Measurements from ENCODE around the gene SPATA7.
"Not testable (repeated sequence)": the region's sequence is repeated elsewhere in the genome, so short reads cannot be mapped to it uniquely, and the experiment has no call there.

The SPATA7 gene

DNA sequence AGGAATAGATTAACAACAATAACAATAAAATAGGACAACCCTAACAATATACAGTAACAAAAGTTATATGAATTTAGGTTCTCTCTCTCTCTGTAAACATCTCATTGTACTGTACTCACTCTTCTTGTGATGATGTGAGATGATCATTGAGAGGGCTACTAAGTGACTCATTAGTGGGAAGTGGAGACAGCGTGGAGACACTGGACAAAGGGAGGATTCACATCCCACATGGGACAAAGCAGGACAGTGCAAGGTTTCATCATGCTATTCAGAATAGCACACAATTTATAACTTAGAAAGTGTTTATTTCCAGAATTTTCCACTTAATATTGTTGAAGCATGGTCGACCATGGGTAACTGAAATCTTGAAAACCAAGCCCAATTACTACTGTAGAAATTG lies 26.0 kb upstream of the SPATA7 start:
- H3K4me3 ChIP-seq, result no peak overlapping the region
- no peaks in the 10 kb centered on the region for H3K9me3 ChIP-seq (ENCODE audit: low read depth, low read length)
- no peak overlapping the region for H3K9ac ChIP-seq (ENCODE audit: insufficient read length)
- no peak for DNase-seq (ENCODE audit: low read depth, low spot score)
- H3K36me3 ChIP-seq (ENCODE audit: insufficient read depth, low read length), result no peaks in the 10 kb centered on the region
- TF ChIP-seq EZH2 (IDR thresholded peaks at IDR 0.05), result no peak
- no peak for TF ChIP-seq POLR2AphosphoS5 (IDR thresholded peaks at IDR 0.05; ENCODE audit: borderline replicate concordance, low read depth, low read length)
- TF ChIP-seq FOXP2 (optimal IDR thresholded peaks at IDR 0.05; ENCODE audit: control extremely low read depth, extremely low read length, insufficient read depth), result no peak
- H3K27ac ChIP-seq, result no peak overlapping the region

DNA sequence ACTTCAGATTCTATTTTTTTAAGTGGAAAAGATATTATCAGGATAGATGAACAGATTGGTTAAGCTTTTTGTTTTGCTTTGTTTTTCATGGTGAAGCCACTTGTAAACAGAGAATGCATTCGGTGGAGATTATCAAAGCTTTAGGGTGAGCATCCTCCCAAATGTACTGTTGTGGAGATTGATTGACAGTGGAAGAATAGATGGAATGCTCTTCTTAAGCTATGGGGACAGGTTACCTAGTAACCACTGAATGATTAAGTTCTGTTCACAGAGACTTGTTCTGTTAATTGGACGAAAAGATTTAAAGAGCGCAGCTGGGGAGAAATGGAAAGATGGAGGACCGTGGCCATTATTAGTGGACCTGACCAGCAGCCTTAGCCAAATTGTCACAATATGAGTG lies 21.8 kb upstream of the SPATA7 start:
- Histone ChIP-seq H3K9ac (ENCODE audit: insufficient read length) (no peak overlapping the region), H3K4me3 (no peak overlapping the region), H3K36me3 (ENCODE audit: insufficient read depth, low read length) (no peaks in the 10 kb centered on the region), H3K9me3 (ENCODE audit: low read depth, low read length) (no peaks in the 10 kb centered on the region), H3K27ac (no peak overlapping the region)
- no peak for TF ChIP-seq POLR2AphosphoS5 (IDR thresholded peaks at IDR 0.05; ENCODE audit: borderline replicate concordance, low read depth, low read length)
- no peak for TF ChIP-seq EZH2 (IDR thresholded peaks at IDR 0.05)
- TF ChIP-seq FOXP2 (optimal IDR thresholded peaks at IDR 0.05; ENCODE audit: control extremely low read depth, extremely low read length, insufficient read depth), result no peak
- DNase-seq (ENCODE audit: low read depth, low spot score), result no peak

DNA sequence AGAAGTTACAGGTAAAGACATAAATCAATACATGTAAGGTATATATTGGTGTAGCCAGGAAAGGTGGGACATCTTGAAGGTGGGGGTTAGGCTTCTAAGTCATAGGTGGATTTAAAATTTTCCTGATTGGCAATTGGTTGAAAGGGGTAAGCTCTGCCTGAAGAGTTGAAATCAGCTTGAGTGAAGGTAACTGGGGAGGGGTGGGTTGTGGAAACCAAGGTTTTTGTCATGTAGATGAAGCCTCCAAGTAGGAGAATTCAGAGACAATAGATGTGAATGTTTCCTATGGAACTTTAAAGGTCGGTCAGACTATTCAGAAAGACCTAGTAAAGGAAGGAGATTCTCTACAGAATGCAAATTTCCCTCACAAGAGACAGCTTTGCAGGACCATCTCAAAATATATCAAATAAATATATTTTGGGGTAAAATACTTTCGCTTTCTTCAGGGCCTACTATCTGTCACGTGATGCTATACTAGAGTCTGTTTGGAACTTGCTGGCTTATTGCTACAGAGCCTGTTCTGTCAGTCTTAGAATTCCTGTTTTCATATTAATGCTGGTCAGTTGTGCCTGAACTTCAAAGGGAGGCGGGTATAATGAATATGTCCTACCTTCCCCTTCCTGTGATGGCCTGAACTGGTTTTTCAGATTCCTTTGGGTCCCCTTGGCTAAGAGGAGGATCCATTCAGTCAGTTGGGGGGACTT lies 20.6 kb upstream of the SPATA7 start:
- Histone ChIP-seq H3K27ac (no peak overlapping the region), H3K9ac (ENCODE audit: insufficient read length) (no peak overlapping the region), H3K9me3 (ENCODE audit: low read depth, low read length) (no peaks in the 10 kb centered on the region), H3K4me3 (no peak overlapping the region), H3K36me3 (ENCODE audit: insufficient read depth, low read length) (no peaks in the 10 kb centered on the region)
- DNase-seq (ENCODE audit: low read depth, low spot score), result no peak
- no peak for TF ChIP-seq EZH2 (IDR thresholded peaks at IDR 0.05)
- no peak for TF ChIP-seq FOXP2 (optimal IDR thresholded peaks at IDR 0.05; ENCODE audit: control extremely low read depth, extremely low read length, insufficient read depth)
- no peak for TF ChIP-seq POLR2AphosphoS5 (IDR thresholded peaks at IDR 0.05; ENCODE audit: borderline replicate concordance, low read depth, low read length)

DNA sequence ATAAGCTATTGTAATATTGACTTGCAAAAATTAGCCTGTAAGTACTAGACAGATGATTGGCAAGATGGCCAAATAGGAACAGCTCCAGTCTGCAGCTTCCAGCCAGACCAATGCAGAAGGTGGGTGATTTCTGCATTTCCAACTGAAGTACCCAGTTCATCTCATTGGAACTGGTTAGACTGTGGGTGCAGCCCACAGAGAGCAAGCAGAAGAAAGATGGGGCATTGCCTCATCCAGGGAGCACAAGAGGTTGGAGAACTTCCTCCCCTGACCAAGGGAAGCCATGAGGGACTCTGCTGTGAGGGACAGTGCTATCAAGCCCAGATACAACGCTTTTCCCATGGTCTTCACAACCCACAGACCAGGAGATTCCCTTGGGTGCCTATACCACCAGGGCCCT lies 16.0 kb upstream of the SPATA7 start:
- DNase-seq (ENCODE audit: low read depth, low spot score), result no peak
- no peak overlapping the region for H3K9ac ChIP-seq (ENCODE audit: insufficient read length)
- TF ChIP-seq EZH2 (IDR thresholded peaks at IDR 0.05) (no peak), POLR2AphosphoS5 (IDR thresholded peaks at IDR 0.05; ENCODE audit: borderline replicate concordance, low read depth, low read length) (no peak), FOXP2 (optimal IDR thresholded peaks at IDR 0.05; ENCODE audit: control extremely low read depth, extremely low read length, insufficient read depth) (no peak)
- H3K36me3 ChIP-seq (ENCODE audit: insufficient read depth, low read length), result no peaks in the 10 kb centered on the region
- no peaks in the 10 kb centered on the region for H3K9me3 ChIP-seq (ENCODE audit: low read depth, low read length)
- no peak overlapping the region for H3K27ac ChIP-seq
- no peak overlapping the region for H3K4me3 ChIP-seq

DNA sequence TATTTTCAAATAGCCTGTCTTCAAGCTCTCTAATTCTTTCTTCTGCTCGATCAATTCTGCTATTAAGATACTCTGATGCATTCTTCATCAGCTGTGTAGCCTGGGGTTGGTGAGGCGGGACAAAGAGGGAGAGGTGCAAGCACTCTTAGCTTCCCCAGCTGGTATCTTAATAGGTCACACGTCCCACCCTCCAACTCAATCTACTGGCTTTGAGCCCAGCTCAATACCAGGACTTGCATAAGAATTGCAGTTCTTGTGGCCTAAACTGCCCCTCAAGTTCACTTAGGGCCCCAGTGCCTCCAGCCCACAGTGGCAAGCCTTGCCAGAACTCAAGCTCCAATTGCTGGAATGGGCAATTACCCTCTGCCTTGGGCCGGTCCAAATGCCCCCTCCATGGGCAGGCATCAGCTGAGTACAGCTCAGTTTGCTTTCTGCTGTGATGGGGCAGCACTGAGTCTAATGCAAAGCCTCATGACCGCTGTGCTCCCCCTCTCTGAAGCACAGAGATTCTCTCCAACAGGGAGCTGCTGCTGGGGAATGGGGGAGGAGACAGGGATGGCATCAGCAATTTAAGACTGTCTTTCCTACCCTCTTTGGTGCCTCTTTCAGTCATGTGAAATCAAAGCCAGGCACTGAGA lies 5.6 kb upstream of the SPATA7 start:
- no peak for DNase-seq (ENCODE audit: low read depth, low spot score)

DNA sequence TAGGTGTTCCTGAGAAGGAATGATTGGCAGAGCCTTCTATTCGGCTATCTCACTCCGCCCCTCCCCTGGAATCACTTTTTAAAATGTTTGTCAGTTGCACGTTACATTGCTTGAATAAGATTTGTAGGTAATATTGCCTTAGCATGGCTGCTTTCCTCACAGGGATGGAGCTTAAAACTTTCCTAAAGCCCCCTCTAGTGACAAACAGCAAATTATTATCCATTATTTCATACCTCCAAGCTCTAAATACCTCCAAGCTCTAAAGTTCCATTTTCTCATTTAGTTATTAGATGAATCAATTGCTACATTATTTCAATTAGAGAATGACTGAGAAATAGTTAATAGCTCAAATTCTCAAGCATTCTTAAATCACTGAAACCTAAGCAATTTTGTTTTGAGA lies 5.1 kb upstream of the SPATA7 start:
- Histone ChIP-seq H3K9me3 (ENCODE audit: low read depth, low read length) (no peaks in the 10 kb centered on the region), H3K27ac (no peak overlapping the region), H3K9ac (ENCODE audit: insufficient read length) (no peak overlapping the region), H3K36me3 (ENCODE audit: insufficient read depth, low read length) (no peaks in the 10 kb centered on the region), H3K4me3 (no peak overlapping the region)
- TF ChIP-seq EZH2 (IDR thresholded peaks at IDR 0.05), result no peak
- TF ChIP-seq POLR2AphosphoS5 (IDR thresholded peaks at IDR 0.05; ENCODE audit: borderline replicate concordance, low read depth, low read length), result no peak
- TF ChIP-seq FOXP2 (optimal IDR thresholded peaks at IDR 0.05; ENCODE audit: control extremely low read depth, extremely low read length, insufficient read depth), result no peak
- no peak for DNase-seq (ENCODE audit: low read depth, low spot score)

More for the DNA sequence above, 5.6 kb upstream of the SPATA7 start:
- no peak for TF ChIP-seq FOXP2 (optimal IDR thresholded peaks at IDR 0.05; ENCODE audit: control extremely low read depth, extremely low read length, insufficient read depth)
- Histone ChIP-seq H3K27ac (no peak overlapping the region), H3K9ac (ENCODE audit: insufficient read length) (no peak overlapping the region), H3K4me3 (no peak overlapping the region), H3K36me3 (ENCODE audit: insufficient read depth, low read length) (no peaks in the 10 kb centered on the region), H3K9me3 (ENCODE audit: low read depth, low read length) (no peaks in the 10 kb centered on the region)

DNA sequence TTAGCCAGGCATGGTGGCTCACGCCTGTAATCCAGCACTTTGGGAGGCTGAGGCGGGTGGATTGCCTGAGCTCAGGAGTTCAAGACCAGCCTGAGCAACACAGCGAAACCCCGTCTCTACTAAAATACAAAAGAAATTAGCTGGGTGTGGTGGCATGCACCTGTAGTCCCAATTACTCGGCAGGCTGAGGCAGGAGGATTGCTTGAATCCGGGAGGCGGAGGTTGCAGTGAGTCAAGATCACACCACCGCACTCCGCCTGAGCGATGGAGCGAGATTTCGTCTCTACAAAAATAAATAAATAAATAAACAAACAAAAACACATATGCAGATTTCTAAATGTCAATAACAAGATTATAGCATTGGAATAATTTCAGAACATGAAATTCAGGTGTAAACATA lies 3.8 kb upstream of the SPATA7 start:
- not testable (repeated sequence) for H3K27ac ChIP-seq; H3K4me3 ChIP-seq; H3K36me3 ChIP-seq (ENCODE audit: insufficient read depth, low read length); DNase-seq (ENCODE audit: low read depth, low spot score); H3K9ac ChIP-seq (ENCODE audit: insufficient read length); H3K9me3 ChIP-seq (ENCODE audit: low read depth, low read length)

DNA sequence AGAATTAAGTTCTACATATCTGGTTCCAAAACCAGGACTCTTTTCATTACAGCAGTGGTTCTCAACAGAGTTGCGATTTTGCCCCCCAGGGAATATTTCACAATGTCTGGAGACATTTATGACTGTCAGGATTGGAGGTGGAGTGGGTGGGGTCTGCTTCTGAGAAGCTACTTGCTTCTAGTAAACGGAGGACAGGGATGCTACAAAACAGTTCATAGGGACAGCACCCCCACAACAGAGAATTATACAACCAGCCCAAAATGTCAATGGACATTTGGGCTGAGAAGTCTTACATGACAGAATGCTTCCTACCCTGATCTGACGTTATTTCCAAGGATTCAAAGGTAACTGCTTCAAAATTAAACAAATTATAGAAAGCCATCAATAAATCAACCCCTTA lies 739 bp upstream of the SPATA7 start:
- no peak for DNase-seq (ENCODE audit: low read depth, low spot score)
- Histone ChIP-seq H3K27ac (no peak overlapping the region), H3K36me3 (ENCODE audit: insufficient read depth, low read length) (no peaks in the 10 kb centered on the region), H3K9ac (ENCODE audit: insufficient read length) (peak overlapping the region; percentile 43), H3K4me3 (peak overlapping the region; percentile 96), H3K9me3 (ENCODE audit: low read depth, low read length) (no peaks in the 10 kb centered on the region)
- no peak for TF ChIP-seq POLR2AphosphoS5 (IDR thresholded peaks at IDR 0.05; ENCODE audit: borderline replicate concordance, low read depth, low read length)
- no peak for TF ChIP-seq EZH2 (IDR thresholded peaks at IDR 0.05)
- TF ChIP-seq FOXP2 (optimal IDR thresholded peaks at IDR 0.05; ENCODE audit: control extremely low read depth, extremely low read length, insufficient read depth), result no peak

DNA sequence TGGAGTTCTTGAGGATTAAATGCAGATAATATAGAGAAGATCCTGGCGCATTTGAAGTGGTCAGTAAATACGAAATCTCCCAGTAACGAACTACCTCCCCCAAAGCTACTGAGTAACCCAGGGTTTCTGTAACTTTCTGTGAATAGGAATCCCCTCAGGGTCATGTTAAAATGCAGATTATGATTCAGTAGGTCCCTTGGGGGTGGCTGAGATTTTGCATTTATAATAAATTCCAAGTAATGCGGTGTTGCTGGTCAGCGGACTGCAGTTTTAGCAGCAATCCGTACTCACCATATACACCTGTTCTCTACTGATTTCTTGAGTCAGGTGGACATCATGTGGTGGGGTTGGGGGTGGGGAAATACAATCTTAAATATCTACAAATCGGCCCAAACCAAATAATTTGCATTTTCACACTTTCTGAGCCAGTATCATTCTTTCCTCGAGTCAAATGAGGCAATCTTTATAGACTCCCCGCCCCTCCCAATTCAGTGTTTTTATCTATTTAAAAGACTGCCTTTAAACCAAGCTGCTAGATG lies 868 bp downstream of the SPATA7 start:
- TF ChIP-seq EZH2 (IDR thresholded peaks at IDR 0.05), result no peak
- TF ChIP-seq POLR2AphosphoS5 (IDR thresholded peaks at IDR 0.05; ENCODE audit: borderline replicate concordance, low read depth, low read length), result no peak
- no peak for TF ChIP-seq FOXP2 (optimal IDR thresholded peaks at IDR 0.05; ENCODE audit: control extremely low read depth, extremely low read length, insufficient read depth)
- DNase-seq (ENCODE audit: low read depth, low spot score), result no peak
- H3K27ac ChIP-seq, result no peak overlapping the region
- H3K4me3 ChIP-seq, result peak overlapping the region; percentile 96
- no peaks in the 10 kb centered on the region for H3K36me3 ChIP-seq (ENCODE audit: insufficient read depth, low read length)
- peak overlapping the region; percentile 72 for H3K9ac ChIP-seq (ENCODE audit: insufficient read length)
- H3K9me3 ChIP-seq (ENCODE audit: low read depth, low read length), result no peaks in the 10 kb centered on the region
